GM19240 (cell line): ENCODE measurements around the gene HHIPL1.
A peak's percentile ranks its signal among the peaks of the same experiment; 100 is the strongest.

ENCODE experiments used
- DNase-seq: peaks from one replicate; pipeline ENCODE4 v3.0.0; 2011; ENCODE audit warnings: low spot score; ENCODE audit not compliant: insufficient read length

The HHIPL1 gene

GRCh38 chr14:99674064-99674650 is 29.2 kb downstream of the HHIPL1 start:
- DNase-seq, result no peak

GRCh38 chr14:99674776-99675381 is 29.9 kb downstream of the HHIPL1 start:
- DNase-seq, result no peak

DNA sequence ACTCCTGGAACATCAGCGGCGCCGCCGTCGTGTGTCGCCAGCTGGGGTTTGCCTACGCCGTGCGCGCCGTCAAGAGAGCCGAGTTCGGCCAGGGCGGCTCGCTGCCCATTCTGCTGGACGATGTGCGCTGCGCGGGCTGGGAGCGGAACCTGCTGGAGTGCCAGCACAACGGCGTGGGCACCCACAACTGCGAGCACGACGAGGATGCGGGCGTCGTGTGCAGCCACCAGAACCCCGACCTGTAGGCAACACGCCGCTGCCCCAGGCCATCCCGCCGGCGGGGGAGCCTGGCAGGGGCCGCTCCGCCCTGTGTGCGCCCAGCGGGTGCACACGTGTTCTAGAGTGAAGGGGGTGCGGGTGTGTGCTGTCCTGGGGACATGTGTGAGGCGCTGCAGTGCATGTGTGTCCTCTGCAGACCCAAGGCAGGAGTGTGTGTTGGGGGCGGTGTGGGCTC is 30.5 kb downstream of the HHIPL1 start:
- DNase-seq, result no peak

GRCh38 chr14:99675951-99676350 is 31.0 kb downstream of the HHIPL1 start:
- no peak for DNase-seq

DNA sequence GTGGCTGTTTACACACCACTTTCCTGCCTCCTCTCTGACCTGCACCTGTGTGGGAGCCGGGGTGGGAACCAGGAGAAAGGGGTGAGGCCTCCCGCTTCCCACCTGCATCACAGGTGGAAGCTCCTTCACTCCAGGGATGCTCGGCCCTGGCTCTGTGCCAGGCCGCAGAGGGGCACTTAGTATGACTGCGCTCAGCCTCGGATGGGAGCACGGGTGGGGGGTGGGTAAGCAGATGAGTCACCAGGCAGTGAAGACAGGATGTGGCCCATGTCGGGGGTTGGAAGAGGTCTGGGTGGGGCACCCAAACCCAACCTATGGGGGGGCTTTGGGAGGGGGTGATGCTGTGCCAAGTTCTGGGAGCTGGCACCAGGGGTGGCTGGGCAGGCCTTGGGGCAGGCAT is 31.7 kb downstream of the HHIPL1 start:
- DNase-seq, result no peak

DNA sequence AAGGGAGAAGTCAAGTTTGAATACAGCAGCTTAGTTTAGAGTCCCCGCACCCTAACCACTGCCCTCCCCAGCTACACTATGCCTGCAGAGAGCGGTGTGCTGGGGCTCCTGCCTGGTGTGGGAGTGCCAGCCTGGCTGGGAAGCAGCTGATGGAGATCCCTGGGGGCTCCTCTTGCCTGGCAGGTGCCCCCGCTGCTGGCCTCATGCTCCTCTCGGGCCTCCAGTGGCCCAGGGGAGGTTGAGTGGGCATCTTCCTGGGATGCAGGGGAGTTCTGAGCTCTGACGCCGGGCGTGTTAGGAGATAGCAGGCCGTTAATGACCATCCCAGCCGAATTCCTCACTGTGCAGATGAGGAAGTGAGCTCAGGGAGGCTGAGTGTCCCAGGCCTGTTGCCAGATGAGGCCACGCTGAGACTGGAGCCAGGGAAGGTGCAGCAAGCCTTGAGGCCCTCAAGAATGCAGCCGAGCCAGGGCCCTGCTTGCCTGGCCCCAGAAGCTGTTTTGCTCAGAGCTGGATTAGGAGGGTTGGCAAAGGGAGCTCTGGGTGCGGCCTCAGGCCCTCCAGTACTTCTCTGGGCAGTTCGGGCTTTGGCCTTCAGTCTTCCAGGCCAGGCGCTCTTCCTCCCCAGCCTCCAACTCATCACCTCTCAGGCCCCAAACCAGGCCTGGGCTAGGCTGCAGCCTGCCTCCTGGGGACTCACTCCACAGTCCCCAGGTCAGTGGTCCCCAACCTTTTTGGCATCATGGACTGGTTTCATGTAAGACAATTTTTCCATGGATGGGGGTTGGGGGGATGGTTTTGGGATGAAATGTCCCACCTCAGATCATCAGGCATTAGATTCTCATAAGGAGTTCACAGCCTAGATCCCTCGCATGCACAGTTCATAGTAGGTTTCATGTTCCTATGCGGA is 32.6 kb downstream of the HHIPL1 start:
- DNase-seq, result no peak

DNA sequence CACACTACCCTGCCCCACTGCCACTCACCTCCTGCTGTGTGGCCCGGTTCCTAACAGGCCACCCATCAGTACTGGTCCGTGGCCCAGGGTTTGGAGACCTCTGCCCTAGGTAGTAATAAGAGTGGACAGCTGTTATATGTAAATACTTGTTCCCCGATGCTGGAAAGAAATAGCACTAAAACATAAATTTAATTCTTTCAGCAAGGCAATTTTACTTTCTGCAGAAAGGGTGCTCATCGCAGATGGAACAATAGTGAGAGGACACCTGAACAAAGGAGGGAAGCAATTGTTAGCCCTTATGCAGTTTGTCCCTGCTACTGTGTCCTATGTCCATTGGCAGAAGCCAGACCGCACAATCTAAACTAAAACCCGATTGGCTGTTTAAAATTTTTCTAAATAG is 33.3 kb downstream of the HHIPL1 start:
- no peak for DNase-seq

DNA sequence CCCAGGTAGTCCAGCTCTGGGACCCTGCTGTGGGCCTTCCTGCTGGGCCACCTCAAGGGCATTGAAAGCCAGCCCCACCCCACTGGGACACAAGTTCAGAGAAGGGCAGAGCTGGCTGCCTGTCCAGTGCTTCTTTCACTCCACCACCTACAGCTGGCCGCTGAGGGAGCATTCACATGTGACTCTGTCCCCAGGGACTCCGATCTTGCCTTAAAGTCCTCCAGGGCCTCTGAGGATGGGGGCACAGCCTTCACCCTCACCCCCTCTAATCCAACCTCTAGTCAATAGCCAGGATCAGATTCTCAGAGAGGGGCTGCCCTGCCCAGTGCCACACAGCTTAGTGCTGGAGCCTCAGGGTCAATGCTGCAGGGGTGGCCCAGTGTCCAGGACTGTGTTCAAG is 34.2 kb downstream of the HHIPL1 start:
- DNase-seq, result no peak

- no peak for DNase-seq
These were observed 34.6 kb downstream of the HHIPL1 start for GRCh38 chr14:99679543-99679942.

- no peak for DNase-seq
These were observed 35.1 kb downstream of the HHIPL1 start for GRCh38 chr14:99679996-99680395.

GRCh38 chr14:99681101-99681831 is 36.3 kb downstream of the HHIPL1 start:
- no peak for DNase-seq

DNA sequence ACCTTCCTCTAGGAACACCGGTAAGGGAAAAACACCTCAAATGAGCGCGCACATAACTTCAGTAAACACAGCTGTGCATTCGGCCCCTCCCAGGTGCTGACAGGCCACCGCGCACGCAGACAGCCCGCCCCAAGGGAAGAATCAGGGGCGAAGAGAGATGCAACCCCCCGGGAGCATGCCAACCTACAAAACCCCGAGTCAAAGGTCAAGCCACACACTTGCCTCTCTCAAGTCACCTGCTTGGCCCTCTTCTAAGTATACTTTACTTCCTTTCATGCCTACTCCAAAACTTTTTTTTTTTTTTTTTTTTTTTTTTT is 36.9 kb downstream of the HHIPL1 start:
- no peak for DNase-seq

GRCh38 chr14:99682809-99683618 is 38.1 kb downstream of the HHIPL1 start:
- peak; percentile 77 for DNase-seq

DNA sequence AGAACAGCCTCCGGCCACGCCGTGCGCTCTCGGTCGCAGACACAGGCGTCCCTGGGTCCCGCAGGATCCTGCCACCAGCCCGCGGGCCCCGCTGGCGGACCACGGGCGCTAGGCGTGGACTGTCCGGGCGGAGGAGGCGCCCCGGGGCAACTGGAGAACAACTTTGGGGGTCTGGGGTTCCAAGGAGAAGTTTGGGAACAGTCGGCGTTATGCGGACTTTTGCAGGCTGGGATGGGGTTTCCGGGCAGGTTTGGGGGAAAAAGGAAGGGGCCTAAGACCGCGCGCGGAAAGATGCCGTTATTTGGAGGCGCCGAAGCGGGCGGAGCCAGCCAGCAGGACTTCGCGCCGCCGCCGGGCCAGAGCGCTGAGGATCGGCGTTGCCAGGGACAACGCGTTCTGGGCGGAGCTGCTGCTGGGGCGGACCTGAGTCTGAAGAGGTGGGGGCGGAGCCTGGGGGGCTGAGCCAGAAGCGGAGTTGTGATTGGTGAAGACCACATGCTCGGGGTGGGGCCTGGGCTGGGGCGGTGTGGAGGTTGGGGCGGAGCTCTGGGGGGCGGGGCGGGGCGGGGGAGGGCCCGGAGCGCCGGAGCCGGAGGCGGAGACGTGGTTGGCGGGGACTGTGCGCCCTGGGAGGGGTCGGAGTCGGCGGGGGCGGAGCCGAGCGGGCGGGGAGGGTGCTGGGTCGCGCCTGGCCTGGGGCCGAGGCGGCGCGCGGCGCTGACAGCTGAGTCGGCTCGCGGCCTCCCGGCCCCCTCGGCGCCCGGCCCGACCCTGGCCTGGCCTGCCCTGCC is 38.9 kb downstream of the HHIPL1 start, which contains the start of gene CYP46A1:
TSS of gene CYP46A1 (plus strand) at position 680 of the 791 bp plus-strand sequence. CDS start 120 bp downstream, outside the sequence.
- DNase-seq, result peak; percentile 97

DNA sequence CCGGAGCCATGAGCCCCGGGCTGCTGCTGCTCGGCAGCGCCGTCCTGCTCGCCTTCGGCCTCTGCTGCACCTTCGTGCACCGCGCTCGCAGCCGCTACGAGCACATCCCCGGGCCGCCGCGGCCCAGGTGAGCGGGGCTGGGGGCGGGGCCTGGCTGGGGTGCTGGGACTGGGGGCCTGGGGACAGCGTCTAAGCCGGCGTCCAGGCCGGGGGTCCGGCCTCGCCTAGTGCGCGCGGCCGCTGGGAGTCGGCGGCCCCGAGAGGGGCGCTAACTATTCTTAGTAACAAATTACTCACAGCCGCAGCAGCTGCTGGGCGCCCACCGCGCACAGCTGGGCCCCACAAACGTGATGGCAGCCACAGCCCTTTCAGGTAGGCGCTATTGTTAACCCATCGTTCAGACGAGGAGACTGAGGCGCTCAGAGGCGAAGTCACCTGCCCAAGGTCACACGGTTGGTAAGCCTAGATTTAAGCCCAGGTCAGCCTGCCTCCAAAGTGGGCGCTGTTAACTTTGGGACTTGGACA is 39.5 kb downstream of the HHIPL1 start:
- no peak for DNase-seq

GRCh38 chr14:99685151-99685591 is 40.2 kb downstream of the HHIPL1 start:
- DNase-seq, result no peak

GRCh38 chr14:99685596-99685995 is 40.7 kb downstream of the HHIPL1 start:
- no peak for DNase-seq

- DNase-seq, result no peak
These were observed 41.8 kb downstream of the HHIPL1 start for GRCh38 chr14:99686557-99687283.
